SKM-1 treated with dmso at 0.1 percent for 144 hours (cell line): ENCODE measurements around the gene MYB.
"Not testable (repeated sequence)": the region's sequence is repeated elsewhere in the genome, so short reads cannot be mapped to it uniquely, and the experiment has no call there.

ENCODE experiments used
- DNase-seq: peaks from one replicate; lab custom pipeline; 2025; ENCODE audit not compliant: unreplicated experiment; lab: John Stamatoyannopoulos, UW

Gene MYB

GRCh38 chr6:135243871-135244796 lies 63.0 kb downstream of the MYB start:
- no peak for DNase-seq

- DNase-seq: no peak
Measured at GRCh38 chr6:135244805-135245204, 63.7 kb downstream of the MYB start.

GRCh38 chr6:135246412-135247012 lies 65.4 kb downstream of the MYB start:
- DNase-seq: not testable (repeated sequence)

GRCh38 chr6:135250234-135250633 lies 69.1 kb downstream of the MYB start:
- no peak for DNase-seq

- no peak for DNase-seq
Measured at GRCh38 chr6:135250751-135251497, 69.8 kb downstream of the MYB start.

GRCh38 chr6:135251498-135252441 lies 70.7 kb downstream of the MYB start:
- no peak for DNase-seq

- no peak for DNase-seq
Measured at GRCh38 chr6:135254471-135254870, 73.4 kb downstream of the MYB start.

GRCh38 chr6:135256866-135257265 lies 75.8 kb downstream of the MYB start:
- no peak for DNase-seq

- DNase-seq: no peak
Measured at GRCh38 chr6:135257631-135258405, 76.7 kb downstream of the MYB start.

- no peak for DNase-seq
Measured at GRCh38 chr6:135258970-135259369, 77.9 kb downstream of the MYB start.

GRCh38 chr6:135260612-135261011 lies 79.5 kb downstream of the MYB start:
- DNase-seq: no peak

GRCh38 chr6:135261872-135262725 lies 81.0 kb downstream of the MYB start:
- no peak for DNase-seq

GRCh38 chr6:135265278-135265677 lies 84.2 kb downstream of the MYB start:
- no peak for DNase-seq

- no peak for DNase-seq
Measured at GRCh38 chr6:135266675-135267074, 85.6 kb downstream of the MYB start.

- no peak for DNase-seq
Measured at GRCh38 chr6:135267085-135267484, 86.0 kb downstream of the MYB start.

- DNase-seq: no peak
Measured at GRCh38 chr6:135268263-135268662, 87.2 kb downstream of the MYB start.

- DNase-seq: no peak
Measured at GRCh38 chr6:135268740-135269139, 87.6 kb downstream of the MYB start.
